HG03439 (cell line): Measurements from ENCODE around the gene PPARG.
"Not testable (repeated sequence)": the region's sequence is repeated elsewhere in the genome, so short reads cannot be mapped to it uniquely, and the experiment has no call there.

Source experiments
- ATAC-seq: cut with Tn5 transposase; IDR thresholded peaks from one replicate; pipeline ENCODE4 v1.9.1; 2021; ENCODE audit warnings: mild to moderate bottlenecking, moderate library complexity; ENCODE audit not compliant: unreplicated experiment

Gene PPARG

GRCh38 chr3:12278566-12278965 is 10.3 kb upstream of the PPARG start:
- no peak for ATAC-seq

DNA sequence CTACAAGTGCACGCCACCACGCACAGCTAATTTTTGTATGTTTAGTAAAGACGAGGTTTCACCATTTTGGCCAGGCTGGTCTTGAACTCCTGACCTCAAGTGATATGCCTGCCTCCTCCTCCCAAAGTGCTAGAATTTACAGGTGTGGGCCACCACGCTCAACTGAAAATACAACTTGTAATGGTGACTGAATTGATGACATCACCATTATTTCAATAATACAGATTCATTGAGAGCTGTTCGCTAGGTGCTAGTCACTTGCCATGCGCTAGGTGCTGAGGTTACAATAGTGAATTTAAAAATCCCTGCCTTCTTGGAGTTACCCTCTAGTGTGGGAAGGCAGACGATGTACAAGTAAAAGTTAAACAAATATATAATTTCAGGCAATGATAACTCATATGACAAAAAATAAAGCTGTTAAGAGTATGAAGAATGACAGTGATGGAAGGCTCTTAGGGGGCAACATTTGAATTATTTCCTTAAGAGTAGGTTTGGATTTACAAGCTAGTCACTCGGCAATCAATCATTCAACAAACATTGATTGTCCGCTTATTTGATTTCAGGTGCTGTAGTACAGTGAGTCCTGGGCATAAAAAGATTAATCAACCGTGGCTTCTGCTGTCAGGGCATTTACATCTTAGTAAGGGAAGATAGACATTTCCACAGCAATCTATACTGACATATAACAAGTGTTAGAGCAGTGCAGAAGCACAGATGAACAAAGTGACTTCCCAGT is 9.1 kb upstream of the PPARG start:
- ATAC-seq: no peak

DNA sequence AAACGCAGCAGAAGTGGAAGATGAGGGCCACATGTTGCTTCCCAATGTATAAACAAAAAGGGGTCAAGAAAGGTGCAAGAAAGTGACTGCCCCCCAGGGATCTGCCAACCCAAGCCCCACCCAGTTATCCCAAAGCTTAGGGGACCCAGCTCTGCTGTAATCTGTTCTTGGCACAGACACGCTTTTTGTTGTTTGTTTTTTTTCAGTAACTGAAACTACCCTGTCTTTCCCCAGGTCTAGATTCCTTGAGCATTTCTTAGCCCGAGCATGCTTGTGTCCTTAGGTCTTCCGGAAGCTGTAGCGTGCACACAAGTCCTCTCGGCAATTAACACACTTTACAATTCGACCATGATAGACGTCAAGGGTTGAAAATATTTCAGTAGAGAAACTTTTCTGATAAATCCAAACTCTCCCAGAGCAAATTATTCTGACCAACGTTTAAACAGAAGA is 8.5 kb upstream of the PPARG start:
- no peak for ATAC-seq

GRCh38 chr3:12284591-12284990 is 4.3 kb upstream of the PPARG start:
- no peak for ATAC-seq

DNA sequence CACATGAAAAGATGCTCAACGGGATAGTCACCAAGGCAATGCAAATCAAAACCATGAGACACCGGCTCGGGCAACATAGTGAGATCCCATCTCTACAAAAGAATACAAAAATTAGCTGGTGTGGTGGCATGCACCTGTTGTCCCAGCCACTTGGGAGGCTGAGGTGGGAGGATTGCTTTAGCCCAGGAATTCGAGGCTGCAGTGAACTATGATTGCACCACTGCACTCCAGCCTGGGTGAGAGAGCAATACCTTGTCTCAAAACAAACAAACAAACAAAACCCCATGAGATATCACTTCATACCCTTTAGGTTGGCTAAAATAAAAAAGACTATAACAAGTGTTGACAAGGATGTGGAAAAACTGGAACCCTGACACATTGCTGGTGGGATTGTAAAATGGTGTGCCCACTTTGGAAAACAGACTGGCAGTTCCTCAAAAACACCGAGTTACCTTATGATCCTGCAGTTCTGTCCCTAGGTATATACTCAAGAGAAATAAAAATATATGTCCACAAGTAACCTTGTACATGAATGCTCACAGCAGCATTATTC is 3.8 kb upstream of the PPARG start:
- ATAC-seq: no peak

- ATAC-seq: not testable (repeated sequence)
These were observed 3.1 kb upstream of the PPARG start for GRCh38 chr3:12285779-12286178.

- ATAC-seq: no peak
These were observed 2.4 kb upstream of the PPARG start for GRCh38 chr3:12286504-12286903.

GRCh38 chr3:12286927-12287726 is 1.7 kb upstream of the PPARG start:
- ATAC-seq: no peak

GRCh38 chr3:12287727-12288181 is 1.1 kb upstream of the PPARG start:
- no peak for ATAC-seq

GRCh38 chr3:12289524-12289923 is 654 bp downstream of the PPARG start:
- ATAC-seq: no peak

- ATAC-seq: no peak
These were observed 3.9 kb downstream of the PPARG start for GRCh38 chr3:12292770-12293169.

DNA sequence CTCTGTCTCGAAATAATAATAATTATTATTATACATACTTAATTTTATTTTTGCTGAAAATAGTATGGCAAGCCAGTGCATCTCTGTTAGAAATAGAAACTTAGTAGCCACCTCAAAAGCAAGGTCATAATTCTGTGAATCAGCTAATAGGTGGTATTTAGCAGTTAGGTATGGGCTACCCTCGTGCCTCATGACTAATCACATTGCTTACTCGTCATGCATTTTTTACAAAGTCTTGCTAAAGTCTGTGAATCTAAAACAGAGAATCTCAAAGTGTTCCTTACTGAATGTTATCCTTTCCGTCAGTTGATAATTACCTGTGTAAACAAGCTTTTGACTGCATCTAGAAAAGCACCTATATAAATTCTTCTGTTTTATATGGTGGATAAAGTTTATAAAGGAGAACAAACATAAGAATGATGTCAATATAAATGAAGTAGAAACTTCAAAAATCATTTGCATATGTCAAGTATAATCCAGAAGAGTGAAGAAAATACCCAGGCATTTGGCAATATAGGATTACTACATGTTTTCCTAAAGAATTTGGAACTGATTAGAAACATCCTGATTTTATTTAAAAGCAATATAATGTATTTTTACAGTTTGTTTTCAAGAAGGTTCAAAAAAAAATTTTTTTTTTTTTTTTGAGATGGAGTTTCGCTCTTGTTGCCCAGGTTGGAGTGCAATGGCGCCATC is 6.2 kb downstream of the PPARG start:
- ATAC-seq: no peak

GRCh38 chr3:12296511-12296910 is 7.6 kb downstream of the PPARG start:
- no peak for ATAC-seq

- no peak for ATAC-seq
These were observed 10.2 kb downstream of the PPARG start for GRCh38 chr3:12299026-12299425.

- ATAC-seq: no peak
These were observed 11.3 kb downstream of the PPARG start for GRCh38 chr3:12300137-12300536.

DNA sequence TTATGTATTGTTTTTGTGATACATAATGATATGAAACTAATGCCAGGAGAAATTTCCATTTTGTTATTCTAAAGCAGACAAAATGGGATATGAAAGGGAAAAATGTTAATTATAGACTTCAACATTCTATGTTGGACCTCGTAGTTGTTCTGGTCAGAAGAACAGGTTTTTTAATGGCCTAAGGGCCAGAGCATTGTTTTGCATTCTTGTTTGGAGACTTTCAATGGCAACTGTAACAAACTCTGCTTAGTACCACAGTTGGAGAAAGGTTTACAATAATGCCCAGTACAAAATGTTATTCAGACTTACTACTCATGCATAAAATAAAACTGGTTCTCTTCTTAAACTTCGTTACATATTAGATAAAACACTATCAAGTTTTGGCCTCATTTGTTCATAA is 12.2 kb downstream of the PPARG start:
- no peak for ATAC-seq

- no peak for ATAC-seq
These were observed 12.6 kb downstream of the PPARG start for GRCh38 chr3:12301513-12301912.

DNA sequence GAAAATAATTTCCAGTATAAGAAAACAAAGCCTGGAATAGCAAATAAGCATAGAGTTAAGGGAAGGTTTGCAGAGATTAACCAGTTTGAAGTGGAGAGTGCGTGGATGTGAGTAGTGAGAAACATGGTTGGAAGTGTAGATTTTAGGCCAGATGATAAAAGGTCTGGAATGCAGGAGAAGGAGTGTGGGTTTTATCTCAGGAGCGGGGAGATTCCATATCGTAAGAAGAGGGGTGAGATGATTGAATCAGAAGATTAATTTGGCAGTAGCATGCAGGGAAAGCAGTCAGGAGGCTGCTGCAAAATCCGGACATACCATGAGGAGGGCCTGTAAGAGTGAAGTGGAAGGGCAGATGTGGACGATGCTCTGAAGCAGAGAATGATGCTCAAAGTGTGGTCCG is 13.7 kb downstream of the PPARG start:
- no peak for ATAC-seq

DNA sequence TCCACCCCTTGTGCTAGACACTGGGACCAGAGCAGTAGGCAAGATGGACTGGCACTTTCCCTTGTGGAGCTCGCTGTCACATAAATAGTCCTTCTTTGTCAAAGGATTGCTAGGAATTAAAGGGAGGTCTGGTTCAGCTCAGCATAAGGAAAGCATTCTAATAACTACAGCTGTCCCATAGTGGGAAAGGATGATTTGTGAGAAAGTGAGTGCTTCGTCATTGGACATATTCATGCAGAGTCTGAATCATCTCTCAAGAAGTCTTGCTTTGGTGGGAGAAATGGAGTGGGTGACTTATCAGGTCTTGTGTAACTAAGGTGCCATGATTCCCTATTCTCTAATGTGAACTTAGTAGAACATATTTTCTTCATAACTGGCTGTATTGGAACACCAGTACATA is 14.7 kb downstream of the PPARG start:
- no peak for ATAC-seq

- no peak for ATAC-seq
These were observed 15.1 kb downstream of the PPARG start for GRCh38 chr3:12303993-12304392.

- ATAC-seq: no peak
These were observed 18.3 kb downstream of the PPARG start for GRCh38 chr3:12307136-12307535.
